Upper lobe of left lung (tissue), 4 donors: Measurements from ENCODE around the gene PTPRM.

Source experiments
- EP300 ChIP-seq, 4 donors: sonication (generic); formaldehyde crosslinking; IDR thresholded peaks; one replicate each; pipeline ENCODE4 v1.5.1; 2017; ENCODE audit warnings: antibody characterized with exemption in 4 of 4, control low read depth in 2 of 4
- POLR2AphosphoS5 ChIP-seq, 2 donors: sonication (generic); formaldehyde crosslinking; IDR thresholded peaks; one replicate each; pipeline ENCODE4 v1.5.1; 2017; ENCODE audit warnings: antibody characterized with exemption in 2 of 2
- TF ChIP-seq, protein P1 (sequence below), 6 experiments: fragments of 450-650 bp in 4 of 6; fragments of 200-600 bp in 2 of 6; sonication (generic) in 2 of 6; IDR thresholded peaks; one replicate each; pipeline ENCODE4 v1.5.1; 2016 to 2019; ENCODE audit warnings: antibody characterized with exemption in 6 of 6

DNA sequence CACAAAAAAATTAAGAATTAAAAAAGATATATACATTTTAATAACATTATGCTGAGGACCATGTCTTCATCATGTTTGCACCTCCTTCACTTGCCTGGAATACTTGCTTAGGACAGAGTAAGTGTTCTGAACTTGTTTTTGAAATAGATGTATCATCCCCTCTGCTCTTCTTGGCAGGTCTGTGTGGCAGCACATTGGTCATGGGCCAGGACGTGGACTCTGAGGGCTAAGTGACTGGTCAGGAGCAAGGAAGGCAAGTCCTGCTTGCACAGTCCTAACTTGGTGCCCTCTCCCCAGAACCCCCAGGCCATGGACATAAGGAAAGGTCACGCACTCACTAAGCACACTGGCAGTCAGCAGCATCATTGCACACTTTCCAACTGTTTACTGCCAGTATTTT, 95.8 kb downstream of the PTPRM start:
- TF ChIP-seq EP300 (IDR thresholded peaks at IDR 0.05) (no peak), POLR2AphosphoS5 (IDR thresholded peaks at IDR 0.05) (no peak)
- TF ChIP-seq, protein P1, sequence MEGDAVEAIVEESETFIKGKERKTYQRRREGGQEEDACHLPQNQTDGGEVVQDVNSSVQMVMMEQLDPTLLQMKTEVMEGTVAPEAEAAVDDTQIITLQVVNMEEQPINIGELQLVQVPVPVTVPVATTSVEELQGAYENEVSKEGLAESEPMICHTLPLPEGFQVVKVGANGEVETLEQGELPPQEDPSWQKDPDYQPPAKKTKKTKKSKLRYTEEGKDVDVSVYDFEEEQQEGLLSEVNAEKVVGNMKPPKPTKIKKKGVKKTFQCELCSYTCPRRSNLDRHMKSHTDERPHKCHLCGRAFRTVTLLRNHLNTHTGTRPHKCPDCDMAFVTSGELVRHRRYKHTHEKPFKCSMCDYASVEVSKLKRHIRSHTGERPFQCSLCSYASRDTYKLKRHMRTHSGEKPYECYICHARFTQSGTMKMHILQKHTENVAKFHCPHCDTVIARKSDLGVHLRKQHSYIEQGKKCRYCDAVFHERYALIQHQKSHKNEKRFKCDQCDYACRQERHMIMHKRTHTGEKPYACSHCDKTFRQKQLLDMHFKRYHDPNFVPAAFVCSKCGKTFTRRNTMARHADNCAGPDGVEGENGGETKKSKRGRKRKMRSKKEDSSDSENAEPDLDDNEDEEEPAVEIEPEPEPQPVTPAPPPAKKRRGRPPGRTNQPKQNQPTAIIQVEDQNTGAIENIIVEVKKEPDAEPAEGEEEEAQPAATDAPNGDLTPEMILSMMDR (IDR thresholded peaks at IDR 0.05) = no peak
